NCI-H1105 treated with DMSO at 0.1 percent for 48 hours (cell line): Measurements from ENCODE around the gene KCNMA1.

Source experiments
- DNase-seq: peaks from one replicate; lab custom pipeline; 2025; lab: John Stamatoyannopoulos, UW

The KCNMA1 gene

GRCh38 chr10:76830218-76830617 lies 807.4 kb downstream of the KCNMA1 start:
- no peak for DNase-seq

- no peak for DNase-seq
Observed at GRCh38 chr10:76829724-76830123, 807.9 kb downstream of the KCNMA1 start.
